ENCODE data around the gene ELF5.

GRCh38 chr11:34464591-34465051 lies 49.0 kb downstream of the ELF5 start:
- TF ChIP-seq POLR2A (IDR thresholded peaks at IDR 0.05) (no peak), EP300 (IDR thresholded peaks at IDR 0.05) (no peak), CTCF (IDR thresholded peaks at IDR 0.05) (no peak), POLR2AphosphoS5 (IDR thresholded peaks at IDR 0.05) (no peak)
